ENCODE results near the gene ADCY2. TPM values are rescaled to one million over a fixed set of nuclear protein-coding genes. Genes with fewer than 3 reads are reported as not detected.

ADCY2 gene
- polyA plus RNA-seq, 1 donor (not counting 4 experiments of a cell fraction or from before 2014, with no cell fraction given) = 0.13 TPM

DNA sequence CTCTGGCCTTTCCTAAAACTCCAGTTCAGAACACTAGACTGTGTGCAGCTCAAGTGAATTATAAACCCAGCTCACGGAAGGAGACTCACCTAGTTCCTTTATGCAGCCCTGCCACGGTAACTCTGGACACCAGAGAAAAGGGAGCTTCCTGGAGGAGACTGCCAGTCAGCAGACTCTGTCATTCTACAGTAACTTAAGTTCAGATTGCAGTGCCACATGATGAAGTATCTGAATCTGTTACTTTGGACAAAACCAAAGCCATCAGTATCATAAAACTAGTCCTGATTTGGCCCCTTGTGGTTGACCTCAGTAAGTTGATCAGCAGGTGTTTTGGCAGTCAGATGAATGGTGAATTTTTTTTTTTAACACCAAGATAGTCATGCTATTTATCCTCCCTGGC is 475.7 kb downstream of the ADCY2 start:
- dilution Hi-C loops (cut with MboI; ENCODE audit: extremely low pct_ligation_motif_present, low sequenced_read_pairs) = no loop called here
- Histone ChIP-seq H3K9ac (ENCODE audit: control insufficient read depth, extremely low read depth, insufficient read depth, low read length) (no peak overlapping the region), H3K79me2 (ENCODE audit: control insufficient read depth, insufficient read depth, low read length) (peaks cover 83% of the 10 kb centered on the region), H3K27ac (ENCODE audit: control insufficient read depth, insufficient read depth, low read length) (no peak overlapping the region), H3K36me3 (ENCODE audit: control insufficient read depth in 2 of 2, extremely low read depth in 1 of 2, insufficient read depth in 2 of 2, low read length in 2 of 2) (peaks cover 17 to 22% of the 10 kb centered on the region in 2 experiments), H3K4me3 (ENCODE audit: control insufficient read depth in 2 of 3, extremely low read depth in 1 of 3, insufficient read depth in 2 of 3, low read depth in 1 of 3, low read length in 3 of 3) (no peak overlapping the region), H3K9me1 (ENCODE audit: control insufficient read depth, extremely low read depth, insufficient read depth, low read length) (peaks cover 2% of the 10 kb centered on the region), H3K4me2 (ENCODE audit: control insufficient read depth, extremely low read depth, insufficient read depth, low read depth, low read length) (no peak overlapping the region), H4K20me1 (ENCODE audit: control insufficient read depth, extremely low read depth, insufficient read depth, low read length) (no peaks in the 10 kb centered on the region), H3K27me3 (ENCODE audit: control insufficient read depth, extremely low read depth, insufficient read depth, low read length) (no peaks in the 10 kb centered on the region), H3K9me3 (ENCODE audit: control insufficient read depth, low read depth, low read length) (no peaks in the 10 kb centered on the region), H3K4me1 (ENCODE audit: control insufficient read depth, extremely low read depth, insufficient read depth, low read length) (peaks cover 18% of the 10 kb centered on the region), H2AFZ (ENCODE audit: control insufficient read depth, low read length) (no peak overlapping the region)
- no peak for TF ChIP-seq EZH2 (IDR thresholded peaks at IDR 0.05; ENCODE audit: low read length)
- TF ChIP-seq, protein P1, sequence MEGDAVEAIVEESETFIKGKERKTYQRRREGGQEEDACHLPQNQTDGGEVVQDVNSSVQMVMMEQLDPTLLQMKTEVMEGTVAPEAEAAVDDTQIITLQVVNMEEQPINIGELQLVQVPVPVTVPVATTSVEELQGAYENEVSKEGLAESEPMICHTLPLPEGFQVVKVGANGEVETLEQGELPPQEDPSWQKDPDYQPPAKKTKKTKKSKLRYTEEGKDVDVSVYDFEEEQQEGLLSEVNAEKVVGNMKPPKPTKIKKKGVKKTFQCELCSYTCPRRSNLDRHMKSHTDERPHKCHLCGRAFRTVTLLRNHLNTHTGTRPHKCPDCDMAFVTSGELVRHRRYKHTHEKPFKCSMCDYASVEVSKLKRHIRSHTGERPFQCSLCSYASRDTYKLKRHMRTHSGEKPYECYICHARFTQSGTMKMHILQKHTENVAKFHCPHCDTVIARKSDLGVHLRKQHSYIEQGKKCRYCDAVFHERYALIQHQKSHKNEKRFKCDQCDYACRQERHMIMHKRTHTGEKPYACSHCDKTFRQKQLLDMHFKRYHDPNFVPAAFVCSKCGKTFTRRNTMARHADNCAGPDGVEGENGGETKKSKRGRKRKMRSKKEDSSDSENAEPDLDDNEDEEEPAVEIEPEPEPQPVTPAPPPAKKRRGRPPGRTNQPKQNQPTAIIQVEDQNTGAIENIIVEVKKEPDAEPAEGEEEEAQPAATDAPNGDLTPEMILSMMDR (optimal IDR thresholded peaks at IDR 0.05 in 1 of 3, IDR thresholded peaks at IDR 0.05 in 1 of 3, conservative IDR thresholded peaks at IDR 0.05 in 1 of 3; ENCODE audit: extremely low read depth in 1 of 3, insufficient read depth in 2 of 3, low read length in 3 of 3) = no peak
- FAIRE-seq (no peak), DNase-seq (ENCODE audit: low read depth, low spot score) (no peak)

DNA sequence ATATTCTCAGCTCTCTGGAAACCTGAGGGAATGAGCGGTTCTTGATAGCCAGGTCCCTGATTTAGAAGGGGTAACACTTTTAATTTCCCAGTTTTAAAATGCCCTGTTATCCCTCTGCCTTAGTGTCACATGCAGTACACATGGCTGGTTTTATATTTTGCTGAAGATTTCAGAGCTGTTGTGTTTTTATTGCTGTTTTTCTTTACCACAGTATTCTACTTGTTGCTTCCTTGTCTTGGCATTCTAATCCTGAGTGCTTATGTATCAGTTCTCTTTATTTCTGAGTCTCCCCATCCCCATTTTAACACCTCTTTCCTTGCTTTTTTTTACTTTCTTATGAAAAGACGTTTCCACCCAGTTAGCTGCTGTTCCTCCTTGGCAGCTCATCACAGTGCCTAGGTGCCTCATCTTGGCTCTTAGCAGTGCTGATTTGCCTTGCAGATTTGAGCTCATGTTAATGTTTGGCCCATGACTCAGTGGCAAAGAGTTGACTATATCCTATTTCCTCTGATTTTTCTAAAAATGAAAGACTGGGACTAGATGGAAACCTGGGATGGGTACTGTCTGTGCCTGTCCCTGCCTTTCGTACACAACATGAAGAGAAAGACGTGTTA is 476.7 kb downstream of the ADCY2 start:
- Histone ChIP-seq H3K36me3 (ENCODE audit: control insufficient read depth in 2 of 2, extremely low read depth in 1 of 2, insufficient read depth in 2 of 2, low read length in 2 of 2) (peaks cover 21 to 22% of the 10 kb centered on the region in 2 experiments), H3K9ac (ENCODE audit: control insufficient read depth, extremely low read depth, insufficient read depth, low read length) (no peak overlapping the region), H3K27ac (ENCODE audit: control insufficient read depth, insufficient read depth, low read length) (no peak overlapping the region), H3K4me1 (ENCODE audit: control insufficient read depth, extremely low read depth, insufficient read depth, low read length) (peaks cover 16% of the 10 kb centered on the region), H3K4me2 (ENCODE audit: control insufficient read depth, extremely low read depth, insufficient read depth, low read depth, low read length) (no peak overlapping the region), H3K79me2 (ENCODE audit: control insufficient read depth, insufficient read depth, low read length) (peaks cover 74% of the 10 kb centered on the region), H3K9me3 (ENCODE audit: control insufficient read depth, low read depth, low read length) (no peaks in the 10 kb centered on the region), H3K4me3 (ENCODE audit: control insufficient read depth in 2 of 3, extremely low read depth in 1 of 3, insufficient read depth in 2 of 3, low read depth in 1 of 3, low read length in 3 of 3) (no peak overlapping the region), H3K9me1 (ENCODE audit: control insufficient read depth, extremely low read depth, insufficient read depth, low read length) (no peaks in the 10 kb centered on the region), H4K20me1 (ENCODE audit: control insufficient read depth, extremely low read depth, insufficient read depth, low read length) (no peaks in the 10 kb centered on the region), H2AFZ (ENCODE audit: control insufficient read depth, low read length) (no peak overlapping the region), H3K27me3 (ENCODE audit: control insufficient read depth, extremely low read depth, insufficient read depth, low read length) (no peaks in the 10 kb centered on the region)
- no peak for DNase-seq (ENCODE audit: low read depth, low spot score)
- dilution Hi-C loops (cut with MboI; ENCODE audit: extremely low pct_ligation_motif_present, low sequenced_read_pairs) = no loop called here
- FAIRE-seq = no peak
- TF ChIP-seq, protein P1 (optimal IDR thresholded peaks at IDR 0.05 in 1 of 3, IDR thresholded peaks at IDR 0.05 in 1 of 3, conservative IDR thresholded peaks at IDR 0.05 in 1 of 3; ENCODE audit: extremely low read depth in 1 of 3, insufficient read depth in 2 of 3, low read length in 3 of 3) = no peak
- TF ChIP-seq EZH2 (IDR thresholded peaks at IDR 0.05; ENCODE audit: low read length) = no peak

Measured in keratinocyte (primary cell).